ENCODE data around the gene KRT36.

The KRT36 gene

DNA sequence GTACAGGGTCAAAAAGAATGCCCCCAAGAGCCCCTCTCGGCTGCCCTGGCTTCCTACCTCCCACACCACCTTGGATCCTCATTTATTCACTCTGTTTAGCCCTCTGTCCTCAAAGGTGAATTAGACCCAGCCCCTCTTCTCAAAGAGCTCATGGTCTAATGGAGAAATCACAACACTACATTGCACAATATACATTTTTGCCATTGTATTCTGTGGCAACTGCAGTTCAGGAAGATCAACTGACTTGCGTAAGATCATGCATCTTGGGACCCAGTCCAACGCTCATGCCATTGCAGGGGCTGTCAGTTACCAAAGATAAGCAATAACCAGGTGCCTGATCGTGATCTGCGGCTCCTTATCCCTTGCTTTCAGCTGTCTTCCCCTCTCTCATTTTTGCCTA is 50.3 kb downstream of the KRT36 start:
- no peak for DNase-seq (ENCODE audit: low read depth, low spot score)

- DNase-seq (ENCODE audit: low read depth, low spot score), result no peak
Measured at GRCh38 chr17:41437769-41438168, 51.9 kb downstream of the KRT36 start.

DNA sequence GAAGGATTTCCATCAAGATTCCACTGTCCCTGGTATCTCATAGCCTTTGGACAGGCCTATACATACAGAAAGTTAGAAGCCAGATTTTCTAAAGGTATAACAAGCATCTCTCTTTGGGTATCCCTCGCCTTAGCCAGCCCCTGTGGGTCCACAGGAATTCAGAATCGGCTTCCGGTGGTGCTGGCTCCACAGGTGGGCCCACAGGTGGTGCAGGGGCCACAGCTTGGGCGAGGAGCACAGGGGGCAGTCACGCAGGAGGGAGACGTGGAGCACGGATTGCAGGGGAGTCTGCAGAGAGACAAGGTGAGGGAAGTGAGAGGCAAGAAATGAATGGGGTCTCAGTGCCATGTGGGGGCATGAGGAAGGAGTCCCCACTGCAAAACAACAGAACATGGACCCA is 52.5 kb downstream of the KRT36 start:
- DNase-seq (ENCODE audit: low read depth, low spot score), result no peak

Data from ELF-1 (cell line).